Gastrocnemius medialis (tissue), 4 donors: ENCODE results near the gene UFD1.

Experiments used
- CTCF ChIP-seq, 5 experiments: fragments of 450-650 bp in 3 of 5; fragments of 200-600 bp in 2 of 5; sonication (generic) in 2 of 5; IDR thresholded peaks in 4 of 5; conservative IDR thresholded peaks in 1 of 5; 1 replicate in 4 of 5; 2 replicates in 1 of 5; pipeline ENCODE4 v1.5.1; 2016 to 2019; ENCODE audit warnings: antibody characterized with exemption in 5 of 5, mild to moderate bottlenecking in 3 of 5, moderate library complexity in 3 of 5
- POLR2A ChIP-seq, 2 donors: fragments of 450-650 bp; IDR thresholded peaks; one replicate each; pipeline ENCODE4 v1.6.1; 2017; ENCODE audit warnings: antibody characterized with exemption in 2 of 2, mild to moderate bottlenecking in 2 of 2, moderate library complexity in 2 of 2

GRCh38 chr22:19422440-19423301 is 56.3 kb downstream of the UFD1 start:
- TF ChIP-seq CTCF (IDR thresholded peaks at IDR 0.05 in 4 of 5, conservative IDR thresholded peaks at IDR 0.05 in 1 of 5): no peak
- no peak for TF ChIP-seq POLR2A (IDR thresholded peaks at IDR 0.05)
